Kidney epithelial cell (primary cell): ENCODE results near the gene SIRPB1. TPM values are rescaled to one million over a fixed set of nuclear protein-coding genes. Genes with fewer than 3 reads are reported as not detected.

Source experiments
- DNase-seq: peaks from one replicate; pipeline ENCODE4 v3.0.0-alpha.2; 2010; ENCODE audit warnings: low read depth
- H3K27me3 ChIP-seq: 2 replicates; pipeline ENCODE4 v1.6.0; 2011; ENCODE audit warnings: low read length; ENCODE audit not compliant: control insufficient read depth, insufficient read depth
- H3K36me3 ChIP-seq: 2 replicates; pipeline ENCODE4 v1.5.1; 2011; ENCODE audit warnings: low read length; ENCODE audit not compliant: control insufficient read depth, insufficient read depth
- H3K4me3 ChIP-seq: 2 replicates; pipeline ENCODE4 v1.5.1; 2011; ENCODE audit warnings: low read depth, mild to moderate bottlenecking, control low read depth, low read length
- CTCF ChIP-seq: IDR thresholded peaks from 2 replicates; pipeline ENCODE4 v1.5.1; 2011; ENCODE audit warnings: mild to moderate bottlenecking, moderate library complexity, low read length, control low read depth, inconsistent platforms; ENCODE audit not compliant: insufficient read depth, poor library complexity, severe bottlenecking
- total RNA-seq: library from RNA; depleted of rRNA; stranded (reverse); fragments of >200 nt; gene quantifications from 2 replicates; pipeline ENCODE4 v1.2.3, GENCODE V29; 2015

The SIRPB1 gene
- total RNA-seq, 1 donor from 2014 or later: 1.4 TPM

- Histone ChIP-seq H3K4me3 (no peak overlapping the region), H3K27me3 (no peaks in the 10 kb centered on the region), H3K36me3 (no peaks in the 10 kb centered on the region)
- DNase-seq: no peak
- TF ChIP-seq CTCF: no peak
Measured at GRCh38 chr20:1663917-1664316, 44.1 kb upstream of the SIRPB1 start.

- TF ChIP-seq CTCF: no peak
- no peak overlapping the region for H3K4me3 ChIP-seq
- no peaks in the 10 kb centered on the region for H3K36me3 ChIP-seq
- H3K27me3 ChIP-seq: no peaks in the 10 kb centered on the region
- DNase-seq: no peak
Measured at GRCh38 chr20:1661542-1662299, 41.9 kb upstream of the SIRPB1 start.

- H3K4me3 ChIP-seq: no peak overlapping the region
- H3K36me3 ChIP-seq: no peaks in the 10 kb centered on the region
- TF ChIP-seq CTCF: no peak
- DNase-seq: no peak
- H3K27me3 ChIP-seq: no peaks in the 10 kb centered on the region
Measured at GRCh38 chr20:1660246-1660645, 40.4 kb upstream of the SIRPB1 start.

- no peaks in the 10 kb centered on the region for H3K27me3 ChIP-seq
- no peak for TF ChIP-seq CTCF
- no peaks in the 10 kb centered on the region for H3K36me3 ChIP-seq
- H3K4me3 ChIP-seq: no peak within 1 kb of the TSS
- DNase-seq: no peak
Measured at GRCh38 chr20:1657556-1658334, 37.9 kb upstream of the SIRPB1 start, which contains the start of gene SIRPG. Gene SIRPG, minus strand, starts transcription at chr20:1657779. Its CDS starts 65 bp downstream, at chr20:1657714.

GRCh38 chr20:1656844-1657243, 37.0 kb upstream of the SIRPB1 start:
- H3K27me3 ChIP-seq: no peaks in the 10 kb centered on the region
- no peaks in the 10 kb centered on the region for H3K36me3 ChIP-seq
- TF ChIP-seq CTCF: no peak
- DNase-seq: no peak
- no peak overlapping the region for H3K4me3 ChIP-seq
